Measurements from ENCODE around the gene ZNF273.
"Not testable (repeated sequence)": the region's sequence is repeated elsewhere in the genome, so short reads cannot be mapped to it uniquely, and the experiment has no call there.

GRCh38 chr7:64915301-64915700 is 12.2 kb downstream of the ZNF273 start:
- TF ChIP-seq POLR2A (IDR thresholded peaks at IDR 0.05; ENCODE audit: low read length); GATA1 (IDR thresholded peaks at IDR 0.05; ENCODE audit: low read depth, low read length): not testable (repeated sequence)

Measured in erythroblast (primary cell).